Osteocyte (in vitro differentiated cells): ENCODE results near the gene NFIA. TPM values are rescaled to one million over a fixed set of nuclear protein-coding genes. Genes with fewer than 3 reads are reported as not detected.

Experiments
- DNase-seq: peaks from one replicate; pipeline ENCODE4 v3.0.0; 2021; ENCODE audit warnings: mixed read lengths; ENCODE audit not compliant: unreplicated experiment; ENCODE audit errors: extremely low spot score
- H3K27ac Mint-ChIP-seq: one replicate; pipeline ENCODE4 v1.8.0; 2021; ENCODE audit warnings: mild to moderate bottlenecking, mixed read lengths; ENCODE audit not compliant: unreplicated experiment
- H3K27me3 Mint-ChIP-seq: one replicate; pipeline ENCODE4 v1.8.0; 2021; ENCODE audit warnings: mixed read lengths; ENCODE audit not compliant: unreplicated experiment
- H3K36me3 Mint-ChIP-seq: one replicate; pipeline ENCODE4 v1.8.0; 2021; ENCODE audit warnings: mixed read lengths; ENCODE audit not compliant: unreplicated experiment
- H3K4me1 Mint-ChIP-seq: one replicate; pipeline ENCODE4 v1.8.0; 2021; ENCODE audit warnings: mixed read lengths; ENCODE audit not compliant: unreplicated experiment
- H3K4me3 Mint-ChIP-seq: one replicate; pipeline ENCODE4 v1.8.0; 2021; ENCODE audit warnings: mild to moderate bottlenecking, moderate library complexity, mixed read lengths; ENCODE audit not compliant: unreplicated experiment
- H3K9me3 Mint-ChIP-seq: one replicate; pipeline ENCODE4 v1.8.0; 2021; ENCODE audit warnings: mixed read lengths; ENCODE audit not compliant: unreplicated experiment
- total RNA-seq: library from RNA; stranded (reverse); gene quantifications from 2 replicates; pipeline ENCODE4 v1.2.1, GENCODE V29; 2021
- TF ChIP-seq, protein P1 (sequence below): fragments of 200-600 bp; sonication (generic); IDR thresholded peaks from 2 replicates; pipeline ENCODE4 v1.5.0; 2021; ENCODE audit warnings: antibody characterized with exemption, mild to moderate bottlenecking, moderate library complexity

Gene NFIA
- total RNA-seq, 1 donor from 2014 or later: 46.7 TPM

- Mint-ChIP-seq H3K36me3 (peaks cover 23% of the 10 kb centered on the region), H3K4me3 (no peak overlapping the region), H3K27me3 (no peaks in the 10 kb centered on the region), H3K9me3 (no peaks in the 10 kb centered on the region), H3K27ac (no peak overlapping the region), H3K4me1 (peaks cover 30% of the 10 kb centered on the region)
- no peak for DNase-seq
- TF ChIP-seq, protein P1, sequence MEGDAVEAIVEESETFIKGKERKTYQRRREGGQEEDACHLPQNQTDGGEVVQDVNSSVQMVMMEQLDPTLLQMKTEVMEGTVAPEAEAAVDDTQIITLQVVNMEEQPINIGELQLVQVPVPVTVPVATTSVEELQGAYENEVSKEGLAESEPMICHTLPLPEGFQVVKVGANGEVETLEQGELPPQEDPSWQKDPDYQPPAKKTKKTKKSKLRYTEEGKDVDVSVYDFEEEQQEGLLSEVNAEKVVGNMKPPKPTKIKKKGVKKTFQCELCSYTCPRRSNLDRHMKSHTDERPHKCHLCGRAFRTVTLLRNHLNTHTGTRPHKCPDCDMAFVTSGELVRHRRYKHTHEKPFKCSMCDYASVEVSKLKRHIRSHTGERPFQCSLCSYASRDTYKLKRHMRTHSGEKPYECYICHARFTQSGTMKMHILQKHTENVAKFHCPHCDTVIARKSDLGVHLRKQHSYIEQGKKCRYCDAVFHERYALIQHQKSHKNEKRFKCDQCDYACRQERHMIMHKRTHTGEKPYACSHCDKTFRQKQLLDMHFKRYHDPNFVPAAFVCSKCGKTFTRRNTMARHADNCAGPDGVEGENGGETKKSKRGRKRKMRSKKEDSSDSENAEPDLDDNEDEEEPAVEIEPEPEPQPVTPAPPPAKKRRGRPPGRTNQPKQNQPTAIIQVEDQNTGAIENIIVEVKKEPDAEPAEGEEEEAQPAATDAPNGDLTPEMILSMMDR: no peak
Measured at GRCh38 chr1:61085983-61086644, 3.8 kb downstream of the NFIA start.

DNA sequence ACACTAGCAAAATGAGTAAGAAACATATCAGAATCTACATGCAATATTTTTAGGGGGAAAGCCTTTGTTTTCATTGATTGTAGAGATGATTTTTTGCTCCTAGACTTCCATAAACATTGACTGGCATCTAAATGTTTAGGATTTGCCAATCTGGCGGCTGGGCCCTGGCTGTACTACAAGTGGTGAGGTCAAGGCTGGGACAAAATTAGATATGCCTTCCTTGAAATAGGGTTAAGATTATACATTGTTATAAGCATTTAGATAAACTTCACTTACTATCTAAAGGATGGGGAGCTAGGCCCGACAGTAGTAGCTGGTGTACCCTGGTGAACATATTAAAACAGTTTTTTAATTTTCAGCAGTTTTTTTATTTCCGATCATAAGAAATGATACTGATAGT lies 5.2 kb downstream of the NFIA start:
- Mint-ChIP-seq H3K9me3 (no peaks in the 10 kb centered on the region), H3K36me3 (peaks cover 24% of the 10 kb centered on the region), H3K27me3 (no peaks in the 10 kb centered on the region), H3K4me1 (peaks cover 25% of the 10 kb centered on the region), H3K4me3 (no peak overlapping the region), H3K27ac (no peak overlapping the region)
- TF ChIP-seq, protein P1: no peak
- no peak for DNase-seq

GRCh38 chr1:61088163-61088974 lies 6.0 kb downstream of the NFIA start:
- Mint-ChIP-seq H3K4me1 (peaks cover 25% of the 10 kb centered on the region), H3K27ac (no peak overlapping the region), H3K4me3 (no peak overlapping the region), H3K9me3 (no peaks in the 10 kb centered on the region), H3K36me3 (peaks cover 24% of the 10 kb centered on the region), H3K27me3 (no peaks in the 10 kb centered on the region)
- TF ChIP-seq, protein P1: no peak
- no peak for DNase-seq

- TF ChIP-seq, protein P1: no peak
- Mint-ChIP-seq H3K4me3 (no peak overlapping the region), H3K4me1 (peaks cover 25% of the 10 kb centered on the region)
Measured at GRCh38 chr1:61089338-61089737, 7.0 kb downstream of the NFIA start.

GRCh38 chr1:61089741-61090140 lies 7.4 kb downstream of the NFIA start:
- no peak for DNase-seq
- H3K4me1 Mint-ChIP-seq: peaks cover 23% of the 10 kb centered on the region
- no peak overlapping the region for H3K27ac Mint-ChIP-seq
- H3K36me3 Mint-ChIP-seq: peaks cover 24% of the 10 kb centered on the region
- H3K4me3 Mint-ChIP-seq: no peak overlapping the region
- TF ChIP-seq, protein P1: no peak
- H3K27me3 Mint-ChIP-seq: no peaks in the 10 kb centered on the region
- no peaks in the 10 kb centered on the region for H3K9me3 Mint-ChIP-seq

More at GRCh38 chr1:61089338-61089737, 7.0 kb downstream of the NFIA start:
- no peak for DNase-seq
- Mint-ChIP-seq H3K9me3 (no peaks in the 10 kb centered on the region), H3K27ac (no peak overlapping the region), H3K27me3 (no peaks in the 10 kb centered on the region), H3K36me3 (peaks cover 24% of the 10 kb centered on the region)
